NCI-H1436 treated with DMSO at 0.1 percent for 48 hours (cell line): ENCODE measurements around the gene PAQR9.
A peak's percentile ranks its signal among the peaks of the same experiment; 100 is the strongest.
"Not testable (repeated sequence)": the region's sequence is repeated elsewhere in the genome, so short reads cannot be mapped to it uniquely, and the experiment has no call there.

Source experiments
- DNase-seq: peaks from one replicate; lab custom pipeline; 2025; lab: John Stamatoyannopoulos, UW

PAQR9 gene

GRCh38 chr3:142963516-142964448, at the start of gene PAQR9:
Gene PAQR9, minus strand, starts transcription at chr3:142963674. Its CDS starts 338 bp downstream, at chr3:142963336.
- DNase-seq: no peak

GRCh38 chr3:143011705-143012104, 48.2 kb upstream of the PAQR9 start:
- DNase-seq: no peak

GRCh38 chr3:143010024-143010423, 46.5 kb upstream of the PAQR9 start:
- no peak for DNase-seq

DNA sequence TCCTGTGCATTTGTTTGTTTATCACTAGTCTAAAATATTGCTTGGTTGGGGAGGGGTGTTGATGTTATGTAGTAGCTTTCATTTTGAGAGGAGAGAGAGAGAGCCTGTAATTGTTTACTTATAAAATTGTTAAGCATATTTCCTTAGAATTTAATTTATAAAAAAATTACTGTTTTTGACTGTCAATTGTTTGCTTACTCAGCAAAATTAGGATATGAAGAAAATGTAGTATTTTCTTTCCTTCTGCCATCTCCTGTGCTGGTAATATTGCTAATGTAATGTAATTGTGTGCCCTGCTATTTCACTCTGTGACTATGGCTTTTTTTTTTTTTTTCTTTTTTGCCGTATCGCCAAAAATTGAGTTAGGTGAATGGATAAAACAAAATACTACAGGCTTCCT, 41.3 kb upstream of the PAQR9 start:
- no peak for DNase-seq

DNA sequence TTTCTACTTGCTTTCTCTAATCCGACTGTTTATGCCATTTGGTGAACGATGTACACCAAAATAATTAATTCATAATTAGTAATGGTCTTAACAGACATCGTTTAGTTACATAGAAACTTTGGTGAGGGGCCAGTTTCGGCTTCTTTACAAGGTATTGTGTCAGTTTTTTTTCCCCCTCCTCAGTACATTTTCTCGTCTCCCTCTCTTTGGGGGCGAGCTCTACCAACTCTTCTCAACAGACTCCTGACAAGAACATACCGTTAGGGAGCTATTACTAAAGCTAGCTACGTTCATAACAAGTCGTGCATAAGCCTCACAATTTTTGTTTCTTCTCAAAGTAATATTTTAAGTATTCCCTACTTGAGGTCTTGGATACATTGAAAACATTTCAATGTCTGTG, 39.3 kb upstream of the PAQR9 start:
- DNase-seq: no peak

- DNase-seq: no peak
Measured at GRCh38 chr3:143002083-143002712, 38.7 kb upstream of the PAQR9 start.

GRCh38 chr3:143001369-143002082, 38.1 kb upstream of the PAQR9 start, which contains the start of gene U2SURP:
Gene U2SURP, plus strand, starts transcription at chr3:143001570. Its CDS starts 59 bp downstream, at chr3:143001629.
- DNase-seq: peak; percentile 84

GRCh38 chr3:143001034-143001368, 37.5 kb upstream of the PAQR9 start:
- DNase-seq: no peak

- no peak for DNase-seq
Measured at GRCh38 chr3:143000528-143000927, 37.1 kb upstream of the PAQR9 start.

GRCh38 chr3:142999881-143000280, 36.4 kb upstream of the PAQR9 start:
- DNase-seq: no peak

DNA sequence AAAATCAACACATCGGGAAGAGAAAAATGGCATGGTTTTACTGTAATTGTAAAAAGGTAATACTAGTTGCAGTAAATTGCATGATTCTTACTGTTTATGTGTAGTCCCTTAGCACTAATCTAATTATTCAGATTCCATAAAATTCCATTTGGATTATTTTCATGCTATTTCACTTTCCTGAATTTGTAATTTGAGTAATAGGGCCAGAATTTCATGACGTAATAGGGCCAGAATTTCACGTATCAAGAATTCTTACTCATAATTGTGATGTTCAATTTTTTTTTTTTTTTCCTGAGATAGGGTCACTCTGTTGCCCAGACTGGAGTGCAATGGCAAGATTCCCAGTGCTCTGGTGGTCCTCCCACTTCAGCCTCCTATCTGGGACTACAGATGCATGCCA, 35.0 kb upstream of the PAQR9 start:
- DNase-seq: no peak

- DNase-seq: no peak
Measured at GRCh38 chr3:142997330-142997729, 33.9 kb upstream of the PAQR9 start.

DNA sequence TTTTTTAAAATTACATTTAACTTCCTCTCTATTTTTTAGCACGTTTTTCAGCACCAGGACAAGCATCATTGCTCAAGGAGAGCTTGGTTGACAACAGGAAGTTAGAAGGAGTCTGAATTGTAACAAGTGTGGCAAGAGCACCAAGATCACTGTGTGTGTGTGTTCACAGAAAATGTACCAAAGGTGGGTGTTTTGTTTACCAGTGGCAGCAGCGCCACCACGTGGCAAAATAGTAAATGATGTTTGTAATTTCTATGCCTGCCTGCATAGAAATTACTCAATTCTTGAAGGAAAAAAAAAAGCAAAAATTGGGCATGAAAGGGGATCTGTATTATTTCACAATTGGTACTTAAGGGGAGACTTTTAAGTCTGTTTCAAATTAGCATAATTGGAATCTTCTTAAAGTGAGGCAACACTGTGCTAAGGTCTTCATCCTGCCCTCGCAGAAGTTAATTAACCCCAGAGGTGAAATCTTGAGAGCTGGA, 30.5 kb upstream of the PAQR9 start:
- DNase-seq: peak; percentile 38

DNA sequence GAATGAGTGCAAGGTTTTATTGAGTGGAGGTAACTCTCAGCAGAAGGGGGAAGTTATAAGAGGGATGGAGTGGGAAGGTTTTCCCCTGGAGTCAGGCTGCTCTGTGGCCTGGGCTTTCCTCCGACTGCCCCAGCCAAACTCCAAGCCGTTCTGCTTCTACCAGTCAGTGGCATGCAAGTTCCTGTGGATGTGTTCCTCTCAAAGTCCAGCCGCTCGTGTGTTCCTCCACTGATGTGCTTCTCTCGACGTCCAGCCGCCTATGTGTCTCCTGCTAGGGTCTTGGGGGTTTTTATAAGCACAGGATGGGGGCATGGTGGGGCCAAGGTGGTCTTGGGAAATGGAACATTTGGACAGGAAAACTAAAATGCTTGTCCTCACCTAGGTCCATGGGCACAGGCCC, 28.8 kb upstream of the PAQR9 start:
- no peak for DNase-seq

- DNase-seq: no peak
Measured at GRCh38 chr3:142990721-142991120, 27.2 kb upstream of the PAQR9 start.

DNA sequence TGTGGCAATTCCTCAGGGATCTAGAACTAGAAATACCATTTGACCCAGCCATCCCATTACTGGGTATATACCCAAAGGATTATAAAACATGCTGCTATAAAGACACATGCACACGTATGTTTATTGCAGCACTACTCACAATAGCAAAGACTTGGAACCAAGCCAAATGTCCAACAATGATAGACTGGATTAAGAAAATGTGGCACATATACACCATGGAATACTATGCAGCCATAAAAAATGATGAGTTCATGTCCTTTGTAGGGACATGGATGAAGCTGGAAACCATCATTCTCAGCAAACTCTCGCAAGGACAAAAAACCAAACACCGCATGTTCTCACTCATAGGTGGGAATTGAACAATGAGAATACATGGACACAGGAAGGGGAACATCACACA, 25.4 kb upstream of the PAQR9 start:
- not testable (repeated sequence) for DNase-seq

DNA sequence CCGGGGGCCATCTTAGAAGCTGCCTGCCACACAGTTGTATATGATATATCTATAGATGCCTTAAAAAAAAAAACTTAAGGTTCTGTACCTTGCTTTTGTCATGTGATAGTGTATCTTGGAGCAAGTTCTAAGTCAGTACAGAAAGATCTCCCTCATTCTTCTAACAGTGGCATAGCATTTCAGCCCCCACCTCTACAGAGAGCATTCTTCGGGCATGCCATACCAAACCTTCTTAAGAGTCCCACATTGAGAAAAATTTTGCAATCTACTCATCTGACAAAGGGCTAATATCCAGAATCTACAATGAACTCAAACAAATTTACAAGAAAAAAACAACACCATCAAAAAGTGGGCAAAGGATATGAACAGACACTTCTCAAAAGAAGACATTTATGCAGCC, 24.7 kb upstream of the PAQR9 start:
- DNase-seq: not testable (repeated sequence)

DNA sequence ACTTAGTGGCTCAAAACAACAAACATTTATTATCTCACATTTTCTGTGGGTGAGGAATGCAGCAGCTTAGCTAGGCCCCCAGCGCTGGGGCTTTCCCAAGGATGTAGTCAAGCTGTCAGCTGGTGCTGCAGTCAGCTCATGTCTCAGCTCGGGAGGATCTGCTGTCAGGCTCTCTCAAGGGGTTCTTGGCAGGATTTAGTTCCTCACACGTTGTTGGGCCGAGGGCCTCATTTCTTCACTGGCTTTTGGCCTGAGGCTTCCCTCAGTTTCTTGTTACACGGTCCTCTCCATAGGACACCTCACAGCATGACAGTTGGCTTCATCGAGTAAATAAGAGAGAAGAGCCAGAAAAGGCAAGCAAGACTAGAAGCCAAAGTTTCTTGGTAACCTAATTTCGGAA, 24.2 kb upstream of the PAQR9 start:
- no peak for DNase-seq

- no peak for DNase-seq
Measured at GRCh38 chr3:142987080-142987700, 23.7 kb upstream of the PAQR9 start.

GRCh38 chr3:142984255-142984654, 20.8 kb upstream of the PAQR9 start:
- no peak for DNase-seq

DNA sequence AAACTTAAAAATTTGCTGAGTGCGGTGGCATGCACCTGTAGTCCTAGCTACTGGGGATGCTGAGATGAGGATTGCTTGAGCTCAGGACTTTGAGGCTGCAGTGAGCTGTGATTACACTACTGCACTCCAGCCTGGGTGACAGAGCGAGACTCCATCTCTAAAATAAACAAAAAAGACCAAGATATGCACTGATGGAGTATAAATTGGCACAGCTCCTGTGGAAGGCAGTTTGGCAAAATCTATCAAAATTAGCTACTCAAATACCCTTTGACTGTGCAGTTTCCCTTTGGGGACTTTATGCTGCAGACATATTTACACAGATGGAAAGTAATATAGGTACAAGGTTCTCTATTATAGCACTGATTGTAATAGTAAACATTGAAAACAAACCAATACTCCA, 19.8 kb upstream of the PAQR9 start:
- DNase-seq: no peak
